GM13977 (cell line): ENCODE data around the gene PPP1R14B.

Experiments
- DNase-seq: peaks from one replicate; pipeline ENCODE4 v3.0.0; 2012; ENCODE audit warnings: low spot score
- in situ Hi-C: fragments of 300-500 bp; cut with MboI; formaldehyde crosslinking; loops from one replicate; pipeline ENCODE4 v1.12.0; 2022; ENCODE audit warnings: low sequenced_read_pairs, low pct_unique_long_range_greater_than_20kb, mixed read lengths, inconsistent platforms; ENCODE audit not compliant: unreplicated experiment
- TF ChIP-seq, protein P1 (sequence below): IDR thresholded peaks from 2 replicates; pipeline ENCODE4 v1.5.1; 2012; ENCODE audit warnings: mild to moderate bottlenecking, control low read depth; ENCODE audit not compliant: insufficient read depth; ENCODE audit errors: extremely low read depth, missing control alignments

PPP1R14B gene

DNA sequence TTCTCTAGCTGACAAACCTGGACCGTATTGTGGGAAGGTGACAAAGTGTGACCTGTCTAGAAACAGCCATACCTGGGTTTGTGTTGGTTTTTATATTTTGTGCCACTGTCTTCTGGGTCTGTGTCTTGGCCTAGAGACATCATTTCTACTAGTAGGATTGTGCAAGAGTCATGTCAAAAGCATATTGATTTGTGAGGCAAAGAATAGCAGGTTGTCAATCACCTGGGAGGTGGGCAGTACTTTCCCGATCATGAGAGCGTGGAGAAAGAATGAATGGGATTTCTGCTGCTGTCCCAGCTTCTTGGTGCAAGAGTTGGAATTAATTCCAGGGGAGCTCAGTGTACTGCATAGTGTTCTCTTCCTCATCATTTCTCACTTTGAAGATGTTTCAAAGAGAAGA is 45.2 kb downstream of the PPP1R14B start:
- in situ Hi-C loops, result no loop called here

DNA sequence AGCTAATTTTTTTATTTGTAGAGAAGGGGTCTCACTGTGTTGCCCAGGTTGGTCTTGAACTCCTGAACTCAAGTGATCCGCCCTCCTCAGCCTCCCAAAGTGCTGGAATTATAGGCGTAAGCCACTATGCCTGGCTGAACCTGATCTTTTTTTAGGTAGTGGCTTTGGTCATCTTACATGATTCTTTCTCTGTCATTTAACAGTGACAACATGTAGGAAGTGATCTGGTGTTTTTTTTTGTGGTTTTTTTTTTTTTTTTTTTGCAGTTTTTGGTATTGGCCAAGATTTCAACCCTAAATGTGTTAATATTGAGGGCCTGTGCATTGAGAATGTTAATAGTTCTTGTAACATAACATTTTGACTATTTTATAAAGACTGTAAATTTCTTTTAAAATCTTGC is 48.2 kb downstream of the PPP1R14B start:
- TF ChIP-seq, protein P1, sequence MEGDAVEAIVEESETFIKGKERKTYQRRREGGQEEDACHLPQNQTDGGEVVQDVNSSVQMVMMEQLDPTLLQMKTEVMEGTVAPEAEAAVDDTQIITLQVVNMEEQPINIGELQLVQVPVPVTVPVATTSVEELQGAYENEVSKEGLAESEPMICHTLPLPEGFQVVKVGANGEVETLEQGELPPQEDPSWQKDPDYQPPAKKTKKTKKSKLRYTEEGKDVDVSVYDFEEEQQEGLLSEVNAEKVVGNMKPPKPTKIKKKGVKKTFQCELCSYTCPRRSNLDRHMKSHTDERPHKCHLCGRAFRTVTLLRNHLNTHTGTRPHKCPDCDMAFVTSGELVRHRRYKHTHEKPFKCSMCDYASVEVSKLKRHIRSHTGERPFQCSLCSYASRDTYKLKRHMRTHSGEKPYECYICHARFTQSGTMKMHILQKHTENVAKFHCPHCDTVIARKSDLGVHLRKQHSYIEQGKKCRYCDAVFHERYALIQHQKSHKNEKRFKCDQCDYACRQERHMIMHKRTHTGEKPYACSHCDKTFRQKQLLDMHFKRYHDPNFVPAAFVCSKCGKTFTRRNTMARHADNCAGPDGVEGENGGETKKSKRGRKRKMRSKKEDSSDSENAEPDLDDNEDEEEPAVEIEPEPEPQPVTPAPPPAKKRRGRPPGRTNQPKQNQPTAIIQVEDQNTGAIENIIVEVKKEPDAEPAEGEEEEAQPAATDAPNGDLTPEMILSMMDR, result no peak
- no peak for DNase-seq
- in situ Hi-C loops, result no loop called here

More for the DNA sequence above, 45.2 kb downstream of the PPP1R14B start:
- DNase-seq, result no peak
- TF ChIP-seq, protein P1, result no peak

GRCh38 chr11:64196626-64197025 is 50.1 kb downstream of the PPP1R14B start:
- in situ Hi-C loops, result no loop called here
- DNase-seq, result no peak

More at GRCh38 chr11:64196626-64197025, 50.1 kb downstream of the PPP1R14B start:
- TF ChIP-seq, protein P1, result no peak
